CMK (cell line): ENCODE results near the gene DYNLT2B.
"Not testable (repeated sequence)": the region's sequence is repeated elsewhere in the genome, so short reads cannot be mapped to it uniquely, and the experiment has no call there.

Experiments
- DNase-seq: peaks from one replicate; pipeline ENCODE4 v3.0.0-alpha.2; 2010; ENCODE audit warnings: low read depth

The DYNLT2B gene

DNA sequence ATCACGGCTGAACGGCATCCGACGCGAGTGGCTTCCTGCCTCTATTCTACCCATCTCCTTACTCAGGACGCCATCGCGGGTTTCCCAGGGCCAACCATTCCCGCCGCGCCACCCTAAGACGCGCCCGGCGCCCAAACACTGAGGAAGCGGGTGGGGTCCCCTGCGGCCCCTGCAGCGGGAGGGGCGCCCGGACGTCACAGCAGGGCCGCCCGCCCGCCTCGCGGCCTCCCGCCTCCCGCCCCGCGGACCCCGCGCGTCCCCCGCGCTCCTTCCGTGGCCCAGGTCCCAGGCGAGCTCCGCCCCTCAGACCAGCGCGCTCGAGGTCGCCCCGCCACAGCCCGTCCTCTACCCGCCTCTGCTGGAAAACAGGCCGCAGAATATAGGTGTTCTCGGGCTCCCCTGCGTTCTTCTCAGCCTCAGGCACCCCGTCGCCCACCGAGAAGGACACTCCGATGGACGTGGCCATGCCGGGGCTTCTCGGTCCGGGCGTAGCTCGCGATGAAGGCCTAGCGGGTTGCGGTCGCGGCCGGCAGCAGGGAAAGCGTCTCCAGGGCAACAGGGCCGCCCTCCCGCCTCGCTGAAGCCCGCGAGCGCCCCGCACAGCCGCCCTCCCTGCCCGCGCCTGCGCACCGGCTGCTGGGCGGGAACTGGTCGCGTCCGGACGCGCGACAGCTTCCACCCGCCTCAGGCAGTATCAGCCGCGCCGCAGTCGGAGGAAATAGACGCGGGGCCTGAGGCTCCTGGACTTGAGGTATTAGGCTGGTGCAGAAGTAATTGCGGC is at the start of gene DYNLT2B:
DYNLT2B (minus strand) TSS at position 554 of the 781 bp plus-strand sequence; CDS start at position 466, 88 bp downstream.
- DNase-seq = peak; percentile 70

DNA sequence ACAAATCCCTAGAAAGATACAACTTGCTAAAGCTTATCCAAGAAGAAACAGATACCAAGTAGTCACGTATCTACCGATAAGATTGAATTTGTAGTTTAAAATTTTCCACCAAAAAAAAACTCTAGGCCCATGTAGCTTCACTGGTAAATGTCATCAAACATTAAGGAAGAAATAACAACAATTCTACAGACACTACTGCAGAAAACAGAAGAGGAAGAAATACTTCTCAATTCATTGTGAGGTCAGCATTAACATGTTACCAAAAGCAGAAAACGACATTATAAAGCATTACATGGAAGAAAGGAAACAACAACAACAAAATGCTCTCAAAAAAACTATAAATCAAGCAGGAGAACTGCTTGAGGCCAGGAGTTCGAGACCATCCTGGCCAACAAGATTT is 47.7 kb upstream of the DYNLT2B start:
- DNase-seq = no peak

DNA sequence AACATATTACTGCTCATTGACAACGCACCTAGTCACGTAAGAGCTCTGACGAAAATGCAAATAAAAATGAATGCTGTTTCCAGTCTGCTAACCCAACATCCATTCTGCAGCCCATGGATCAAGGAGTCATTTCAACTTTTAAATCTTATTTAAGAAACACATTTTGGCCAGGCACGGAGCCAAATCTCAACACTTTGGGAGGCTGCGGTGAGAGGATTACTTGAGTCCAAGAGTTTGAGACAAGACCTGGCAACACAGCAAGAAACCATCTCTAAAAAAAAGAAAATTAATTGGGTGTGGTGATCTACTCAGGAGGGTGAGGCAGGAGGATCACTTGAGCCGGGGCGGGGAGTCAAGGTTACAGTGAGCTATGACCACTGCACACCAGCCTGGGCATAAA is 42.5 kb upstream of the DYNLT2B start:
- DNase-seq = no peak

DNA sequence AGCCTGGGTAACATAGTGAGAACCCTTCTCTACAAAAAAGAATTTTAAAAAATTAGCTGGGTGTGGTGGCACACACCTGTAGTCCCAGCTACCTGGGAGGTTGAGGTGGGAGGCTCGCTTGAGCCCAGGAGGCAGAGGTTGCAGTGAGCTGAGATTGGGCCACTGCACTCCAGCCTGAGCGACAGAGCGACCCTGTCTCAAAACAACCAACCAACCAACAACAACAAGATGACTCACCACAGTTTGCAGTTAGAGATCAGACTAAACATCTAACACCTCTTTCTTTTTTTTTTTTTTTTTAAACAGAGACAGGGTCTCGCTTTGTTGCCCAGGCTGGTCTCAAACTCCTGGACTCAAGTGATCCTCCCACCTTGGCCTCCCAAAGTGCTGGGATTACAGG is 40.5 kb upstream of the DYNLT2B start:
- not testable (repeated sequence) for DNase-seq

GRCh38 chr3:196357905-196358304 is 39.9 kb upstream of the DYNLT2B start:
- DNase-seq = no peak

GRCh38 chr3:196356556-196356955 is 38.5 kb upstream of the DYNLT2B start:
- DNase-seq = no peak

GRCh38 chr3:196355668-196356067 is 37.6 kb upstream of the DYNLT2B start:
- DNase-seq = no peak

- no peak for DNase-seq
These were observed 36.1 kb upstream of the DYNLT2B start for GRCh38 chr3:196354132-196354531.

- DNase-seq = no peak
These were observed 33.5 kb upstream of the DYNLT2B start for GRCh38 chr3:196351541-196351940.

- no peak for DNase-seq
These were observed 32.0 kb upstream of the DYNLT2B start for GRCh38 chr3:196350067-196350466.

- no peak for DNase-seq
These were observed 30.7 kb upstream of the DYNLT2B start for GRCh38 chr3:196348698-196349097.

- DNase-seq = no peak
These were observed 26.6 kb upstream of the DYNLT2B start for GRCh38 chr3:196344663-196345062.

DNA sequence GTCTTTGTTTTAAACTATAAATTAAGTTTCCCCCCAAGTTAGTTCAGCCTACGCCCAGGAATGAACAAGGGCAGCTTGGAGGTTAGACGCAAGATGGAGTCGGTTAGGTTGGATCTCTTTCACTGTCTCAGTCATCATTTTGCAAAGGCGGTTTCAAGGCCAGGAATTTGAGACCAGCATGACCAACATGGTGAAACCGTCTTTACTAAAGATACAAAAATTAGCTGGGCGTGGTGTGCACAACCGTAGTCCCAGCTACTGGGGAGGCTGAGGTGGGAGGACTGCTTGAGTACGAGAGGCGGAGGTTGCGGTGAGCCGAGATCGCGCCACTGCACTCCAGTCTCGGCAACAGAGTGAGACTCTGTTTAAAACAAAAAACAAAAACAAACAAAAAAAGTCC is 25.9 kb upstream of the DYNLT2B start:
- not testable (repeated sequence) for DNase-seq

- DNase-seq = no peak
These were observed 23.1 kb upstream of the DYNLT2B start for GRCh38 chr3:196341137-196341536.

DNA sequence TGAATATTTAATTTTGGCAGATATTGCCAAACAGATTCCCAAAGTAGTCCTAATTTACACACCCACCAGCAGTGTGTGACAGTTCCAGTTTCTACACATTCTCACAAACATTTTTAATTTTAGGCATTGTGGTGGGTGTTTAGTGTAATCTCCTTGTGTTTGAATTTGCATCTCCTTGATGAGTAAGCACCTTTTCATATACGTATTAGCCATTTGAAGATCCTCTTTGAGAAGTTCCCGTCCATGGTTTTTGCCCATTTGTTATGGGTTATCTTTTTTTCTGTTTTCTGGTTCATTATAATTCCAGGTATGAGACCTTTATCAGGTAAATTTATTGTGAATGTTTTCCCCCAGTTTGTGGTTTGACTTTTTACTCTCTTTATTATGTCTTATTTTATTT is 22.4 kb upstream of the DYNLT2B start:
- no peak for DNase-seq

GRCh38 chr3:196339493-196340254 is 21.6 kb upstream of the DYNLT2B start:
- DNase-seq = no peak

- DNase-seq = no peak
These were observed 21.0 kb upstream of the DYNLT2B start for GRCh38 chr3:196339044-196339443.

DNA sequence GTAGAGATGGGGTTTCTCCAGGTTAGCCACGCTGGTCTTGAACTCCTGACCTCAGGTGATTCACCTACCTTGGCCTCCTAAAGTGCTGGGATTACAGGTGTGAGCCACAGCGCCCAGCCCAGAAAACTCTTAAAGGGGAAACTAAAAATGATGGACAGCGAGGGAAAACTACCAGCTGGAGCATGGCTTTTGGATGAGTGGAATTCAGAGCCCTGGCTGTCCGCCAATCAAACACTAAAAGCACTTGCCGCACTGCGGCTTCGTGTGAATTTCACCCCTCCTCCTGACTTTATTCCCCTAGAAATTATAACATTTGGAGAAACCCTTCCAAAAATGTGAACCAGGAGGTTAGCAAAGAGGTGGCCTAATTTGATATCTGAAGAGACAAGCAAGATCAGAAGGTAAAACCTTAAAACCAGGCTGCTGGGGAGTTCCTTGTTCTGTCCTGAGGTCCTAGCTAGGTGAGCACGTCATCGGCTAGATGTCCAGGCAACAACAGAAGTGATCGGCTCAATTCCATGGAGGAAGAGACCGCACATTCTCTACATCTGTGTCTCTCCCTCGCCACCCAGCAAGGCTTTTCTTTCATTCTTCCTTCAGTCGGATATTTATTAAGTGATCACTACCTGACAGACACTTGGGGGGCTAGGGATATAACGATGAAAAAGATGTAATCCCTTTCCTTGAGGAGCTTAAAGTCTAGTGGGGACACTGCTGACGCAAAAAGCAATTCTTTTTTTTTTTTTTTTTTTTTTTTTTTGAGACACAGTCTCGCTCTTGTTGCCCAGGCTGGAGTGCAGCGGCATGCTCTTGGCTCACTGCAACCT is 18.5 kb upstream of the DYNLT2B start:
- DNase-seq = no peak

- no peak for DNase-seq
These were observed 17.5 kb upstream of the DYNLT2B start for GRCh38 chr3:196335503-196335948.

- no peak for DNase-seq
These were observed 16.9 kb upstream of the DYNLT2B start for GRCh38 chr3:196334982-196335381.

DNA sequence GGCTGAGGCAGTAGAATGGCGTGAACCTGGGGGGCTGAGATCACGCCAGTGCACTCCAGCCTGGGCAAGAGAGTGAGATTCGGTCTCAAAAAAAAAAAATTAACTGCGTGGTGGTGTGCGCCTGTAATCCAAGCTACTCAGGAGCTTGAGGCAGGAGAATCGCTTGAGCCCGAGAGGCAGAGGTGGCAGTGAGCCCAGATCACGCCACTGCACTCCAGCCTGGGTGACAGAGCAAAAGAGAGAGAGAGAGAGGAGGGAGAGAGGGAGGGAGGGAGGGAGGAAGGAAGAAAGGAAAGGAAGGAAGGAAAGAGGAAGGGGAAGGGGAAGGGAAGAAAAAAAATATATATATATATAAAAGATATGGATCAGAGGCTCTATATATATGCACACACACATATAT is 14.1 kb upstream of the DYNLT2B start:
- no peak for DNase-seq

- DNase-seq = no peak
These were observed 9.4 kb upstream of the DYNLT2B start for GRCh38 chr3:196327405-196327804.
